ENCODE results near the gene PLXNB2.

PLXNB2 gene

GRCh38 chr22:50311606-50312351, 4.3 kb upstream of the PLXNB2 start (continued):
- TF ChIP-seq, protein P1, sequence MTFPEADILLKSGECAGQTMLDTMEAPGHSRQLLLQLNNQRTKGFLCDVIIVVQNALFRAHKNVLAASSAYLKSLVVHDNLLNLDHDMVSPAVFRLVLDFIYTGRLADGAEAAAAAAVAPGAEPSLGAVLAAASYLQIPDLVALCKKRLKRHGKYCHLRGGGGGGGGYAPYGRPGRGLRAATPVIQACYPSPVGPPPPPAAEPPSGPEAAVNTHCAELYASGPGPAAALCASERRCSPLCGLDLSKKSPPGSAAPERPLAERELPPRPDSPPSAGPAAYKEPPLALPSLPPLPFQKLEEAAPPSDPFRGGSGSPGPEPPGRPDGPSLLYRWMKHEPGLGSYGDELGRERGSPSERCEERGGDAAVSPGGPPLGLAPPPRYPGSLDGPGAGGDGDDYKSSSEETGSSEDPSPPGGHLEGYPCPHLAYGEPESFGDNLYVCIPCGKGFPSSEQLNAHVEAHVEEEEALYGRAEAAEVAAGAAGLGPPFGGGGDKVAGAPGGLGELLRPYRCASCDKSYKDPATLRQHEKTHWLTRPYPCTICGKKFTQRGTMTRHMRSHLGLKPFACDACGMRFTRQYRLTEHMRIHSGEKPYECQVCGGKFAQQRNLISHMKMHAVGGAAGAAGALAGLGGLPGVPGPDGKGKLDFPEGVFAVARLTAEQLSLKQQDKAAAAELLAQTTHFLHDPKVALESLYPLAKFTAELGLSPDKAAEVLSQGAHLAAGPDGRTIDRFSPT (tag by site-specific recombination; IDR thresholded peaks at IDR 0.05): 0 out of 2 replicates have a peak, but pooled peaks have one; percentile 28
- TF ChIP-seq HOXC10 (CRISPR knock-in tag; IDR thresholded peaks at IDR 0.05): no peak
- no peak for TF ChIP-seq ZNF473 (tag by site-specific recombination; IDR thresholded peaks at IDR 0.05)
- TF ChIP-seq, protein P2, sequence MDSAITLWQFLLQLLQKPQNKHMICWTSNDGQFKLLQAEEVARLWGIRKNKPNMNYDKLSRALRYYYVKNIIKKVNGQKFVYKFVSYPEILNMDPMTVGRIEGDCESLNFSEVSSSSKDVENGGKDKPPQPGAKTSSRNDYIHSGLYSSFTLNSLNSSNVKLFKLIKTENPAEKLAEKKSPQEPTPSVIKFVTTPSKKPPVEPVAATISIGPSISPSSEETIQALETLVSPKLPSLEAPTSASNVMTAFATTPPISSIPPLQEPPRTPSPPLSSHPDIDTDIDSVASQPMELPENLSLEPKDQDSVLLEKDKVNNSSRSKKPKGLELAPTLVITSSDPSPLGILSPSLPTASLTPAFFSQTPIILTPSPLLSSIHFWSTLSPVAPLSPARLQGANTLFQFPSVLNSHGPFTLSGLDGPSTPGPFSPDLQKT (IDR thresholded peaks at IDR 0.05; ENCODE audit: borderline replicate concordance, low read depth, low read length): no peak
- TF ChIP-seq, protein P3, sequence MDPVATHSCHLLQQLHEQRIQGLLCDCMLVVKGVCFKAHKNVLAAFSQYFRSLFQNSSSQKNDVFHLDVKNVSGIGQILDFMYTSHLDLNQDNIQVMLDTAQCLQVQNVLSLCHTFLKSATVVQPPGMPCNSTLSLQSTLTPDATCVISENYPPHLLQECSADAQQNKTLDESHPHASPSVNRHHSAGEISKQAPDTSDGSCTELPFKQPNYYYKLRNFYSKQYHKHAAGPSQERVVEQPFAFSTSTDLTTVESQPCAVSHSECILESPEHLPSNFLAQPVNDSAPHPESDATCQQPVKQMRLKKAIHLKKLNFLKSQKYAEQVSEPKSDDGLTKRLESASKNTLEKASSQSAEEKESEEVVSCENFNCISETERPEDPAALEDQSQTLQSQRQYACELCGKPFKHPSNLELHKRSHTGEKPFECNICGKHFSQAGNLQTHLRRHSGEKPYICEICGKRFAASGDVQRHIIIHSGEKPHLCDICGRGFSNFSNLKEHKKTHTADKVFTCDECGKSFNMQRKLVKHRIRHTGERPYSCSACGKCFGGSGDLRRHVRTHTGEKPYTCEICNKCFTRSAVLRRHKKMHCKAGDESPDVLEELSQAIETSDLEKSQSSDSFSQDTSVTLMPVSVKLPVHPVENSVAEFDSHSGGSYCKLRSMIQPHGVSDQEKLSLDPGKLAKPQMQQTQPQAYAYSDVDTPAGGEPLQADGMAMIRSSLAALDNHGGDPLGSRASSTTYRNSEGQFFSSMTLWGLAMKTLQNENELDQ (tag by site-specific recombination; IDR thresholded peaks at IDR 0.05; ENCODE audit: low read depth): no peak
- TF ChIP-seq ZIC2 (tag by site-specific recombination; IDR thresholded peaks at IDR 0.05): peak; percentile 78
- TF ChIP-seq ZNF138 (tag by site-specific recombination; IDR thresholded peaks at IDR 0.05; ENCODE audit: borderline replicate concordance): no peak
- TF ChIP-seq, protein P4, sequence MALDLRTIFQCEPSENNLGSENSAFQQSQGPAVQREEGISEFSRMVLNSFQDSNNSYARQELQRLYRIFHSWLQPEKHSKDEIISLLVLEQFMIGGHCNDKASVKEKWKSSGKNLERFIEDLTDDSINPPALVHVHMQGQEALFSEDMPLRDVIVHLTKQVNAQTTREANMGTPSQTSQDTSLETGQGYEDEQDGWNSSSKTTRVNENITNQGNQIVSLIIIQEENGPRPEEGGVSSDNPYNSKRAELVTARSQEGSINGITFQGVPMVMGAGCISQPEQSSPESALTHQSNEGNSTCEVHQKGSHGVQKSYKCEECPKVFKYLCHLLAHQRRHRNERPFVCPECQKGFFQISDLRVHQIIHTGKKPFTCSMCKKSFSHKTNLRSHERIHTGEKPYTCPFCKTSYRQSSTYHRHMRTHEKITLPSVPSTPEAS (tag by site-specific recombination; IDR thresholded peaks at IDR 0.05): no peak
- TF ChIP-seq ZNF433 (tag by site-specific recombination; IDR thresholded peaks at IDR 0.05; ENCODE audit: low read depth): no peak
- TF ChIP-seq, protein P5, sequence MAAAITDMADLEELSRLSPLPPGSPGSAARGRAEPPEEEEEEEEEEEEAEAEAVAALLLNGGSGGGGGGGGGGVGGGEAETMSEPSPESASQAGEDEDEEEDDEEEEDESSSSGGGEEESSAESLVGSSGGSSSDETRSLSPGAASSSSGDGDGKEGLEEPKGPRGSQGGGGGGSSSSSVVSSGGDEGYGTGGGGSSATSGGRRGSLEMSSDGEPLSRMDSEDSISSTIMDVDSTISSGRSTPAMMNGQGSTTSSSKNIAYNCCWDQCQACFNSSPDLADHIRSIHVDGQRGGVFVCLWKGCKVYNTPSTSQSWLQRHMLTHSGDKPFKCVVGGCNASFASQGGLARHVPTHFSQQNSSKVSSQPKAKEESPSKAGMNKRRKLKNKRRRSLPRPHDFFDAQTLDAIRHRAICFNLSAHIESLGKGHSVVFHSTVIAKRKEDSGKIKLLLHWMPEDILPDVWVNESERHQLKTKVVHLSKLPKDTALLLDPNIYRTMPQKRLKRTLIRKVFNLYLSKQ (tag by site-specific recombination; IDR thresholded peaks at IDR 0.05; ENCODE audit: borderline replicate concordance): no peak
- no peak for TF ChIP-seq KLF10 (tag by site-specific recombination; IDR thresholded peaks at IDR 0.05)
- TF ChIP-seq ZNF311 (tag by site-specific recombination; IDR thresholded peaks at IDR 0.05; ENCODE audit: borderline replicate concordance): no peak
- no peak for TF ChIP-seq ZNF202 (tag by site-specific recombination; IDR thresholded peaks at IDR 0.05; ENCODE audit: borderline replicate concordance)
- 0 out of 2 replicates have a peak, but pooled peaks have one; percentile 6 for TF ChIP-seq ZFHX2 (tag by site-specific recombination; conservative IDR thresholded peaks at IDR 0.05)
- 0 out of 2 replicates have a peak, but pooled peaks have one; percentile 39 for TF ChIP-seq GLIS2 (tag by site-specific recombination; IDR thresholded peaks at IDR 0.05)
- TF ChIP-seq ZNF10 (tag by site-specific recombination; IDR thresholded peaks at IDR 0.05): no peak
- no peak for TF ChIP-seq REPIN1 (tag by site-specific recombination; IDR thresholded peaks at IDR 0.05; ENCODE audit: low read depth)
- no peak for TF ChIP-seq ZBTB21 (tag by site-specific recombination; IDR thresholded peaks at IDR 0.05)

Data from HEK293 (cell line).